Esophagus squamous epithelium (tissue), 4 donors: ENCODE measurements around the gene SSTR3.

Source experiments
- CTCF ChIP-seq, 6 experiments: fragments of 450-650 bp in 4 of 6; fragments of 200-600 bp in 2 of 6; sonication (generic) in 2 of 6; IDR thresholded peaks; one replicate each; pipeline ENCODE4 v1.5.1; 2016 to 2019; ENCODE audit warnings: antibody characterized with exemption in 6 of 6, mild to moderate bottlenecking in 4 of 6, moderate library complexity in 4 of 6
- POLR2A ChIP-seq, 4 donors: fragments of 450-650 bp; IDR thresholded peaks; one replicate each; pipeline ENCODE4 v1.6.1; 2017; ENCODE audit warnings: antibody characterized with exemption in 4 of 4, mild to moderate bottlenecking in 4 of 4, moderate library complexity in 3 of 4

GRCh38 chr22:37234736-37235711 is 22.7 kb upstream of the SSTR3 start:
- TF ChIP-seq POLR2A (IDR thresholded peaks at IDR 0.05) (no peak), CTCF (IDR thresholded peaks at IDR 0.05) (no peak)
